Urinary bladder (tissue), 4 donors: ENCODE measurements around the gene FCHSD2. TPM values are rescaled to one million over a fixed set of nuclear protein-coding genes. Genes with fewer than 3 reads are reported as not detected.
A peak's percentile ranks its signal among the peaks of the same experiment; 100 is the strongest.
"Not testable (repeated sequence)": the region's sequence is repeated elsewhere in the genome, so short reads cannot be mapped to it uniquely, and the experiment has no call there.

Source experiments
- DNase-seq: peaks from one replicate; pipeline ENCODE4 v3.0.0-alpha.2; 2015; ENCODE audit errors: extremely low spot score
- H3K27ac ChIP-seq: one replicate; pipeline ENCODE4 v1.5.1; 2013; ENCODE audit warnings: low read depth, mild to moderate bottlenecking, moderate library complexity
- H3K36me3 ChIP-seq: one replicate; pipeline ENCODE4 v1.6.1; 2013; ENCODE audit warnings: mild to moderate bottlenecking, moderate library complexity; ENCODE audit not compliant: insufficient read depth
- H3K4me1 ChIP-seq: one replicate; pipeline ENCODE4 v1.6.1; 2013; ENCODE audit warnings: mild to moderate bottlenecking, moderate library complexity; ENCODE audit not compliant: insufficient read depth
- H3K4me3 ChIP-seq: one replicate; pipeline ENCODE4 v1.5.1; 2013; ENCODE audit warnings: low read depth, low read length
- WGBS: extraction: QIAGEN DNeasy Blood & Tissue Kit; methylation state at CpG from one replicate; pipeline ENCODE4 v1.1.7; 2013; 5-methylcytosine and 5-hydroxymethylcytosine counted together
- polyA plus RNA-seq: library from polyadenylated mRNA; stranded (reverse); fragments of 200-250 nt; gene quantifications from one replicate; pipeline ENCODE4 v1.2.3, GENCODE V29; 2013
- total RNA-seq: library from RNA; depleted of rRNA; stranded (reverse); fragments of >200 nt; gene quantifications from one replicate; pipeline ENCODE4 v1.2.3, GENCODE V29; 2014
- donor health status: healthy with polysubstance abuse.
- donor health status: healthy.

Gene FCHSD2
- total and polyA plus RNA-seq, 2 donors, result 21.4 to 40.5 TPM

DNA sequence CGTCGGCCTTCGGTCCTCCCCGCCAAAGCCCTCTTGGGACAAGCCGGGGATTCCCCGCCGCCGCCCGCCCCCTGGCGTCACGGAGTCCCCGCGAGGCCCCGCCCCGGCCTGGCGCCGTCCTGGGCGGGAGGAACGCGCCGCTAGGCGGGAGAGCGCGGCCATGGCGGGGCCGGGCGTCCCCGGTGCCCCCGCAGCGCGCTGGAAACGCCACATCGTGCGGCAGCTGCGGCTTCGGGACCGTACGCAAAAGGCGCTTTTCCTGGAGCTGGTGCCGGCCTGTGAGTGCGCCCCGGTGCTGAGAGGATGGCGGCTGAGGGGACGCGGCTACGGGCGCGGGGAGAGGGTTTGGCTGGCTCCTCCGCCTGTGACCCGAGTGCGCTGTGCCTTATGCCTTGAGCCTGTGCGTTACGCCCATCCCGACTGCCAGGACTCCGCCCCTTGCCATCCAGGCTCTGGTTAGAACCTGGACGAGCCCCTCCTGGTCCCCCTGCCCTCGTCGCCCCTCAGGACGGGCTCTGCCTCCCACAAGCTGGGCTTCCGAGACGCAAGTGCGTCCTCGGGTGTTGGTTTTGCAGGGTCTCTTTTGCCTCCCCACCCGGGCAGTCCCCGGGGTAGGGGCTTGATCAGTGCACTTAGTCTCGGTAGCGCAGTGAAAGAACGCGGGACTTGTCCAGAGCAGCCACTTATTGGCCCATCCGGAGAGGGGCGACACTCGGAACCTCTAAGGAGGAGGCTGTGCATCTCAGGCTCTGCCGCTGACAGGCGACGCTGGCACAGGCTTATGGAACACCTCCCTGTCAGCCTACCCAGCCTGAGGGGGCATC lies 327.6 kb downstream of the FCHSD2 start, which contains the start of gene ATG16L2:
ATG16L2 (plus strand) TSS at position 126 of the 824 bp plus-strand sequence; CDS start at position 161, 35 bp downstream.
- Histone ChIP-seq H3K27ac (peak within 1 kb of the TSS; percentile 93), H3K4me1 (no peaks in the 10 kb centered on the region), H3K4me3 (peak within 1 kb of the TSS; percentile 52), H3K36me3 (no peaks in the 10 kb centered on the region)
- no peak for DNase-seq
- under 1% methylated on average over 75 of the region's 75 CpGs for WGBS

- no peaks in the 10 kb centered on the region for H3K4me1 ChIP-seq
- under 1% methylated on average over 47 of the region's 47 CpGs for WGBS
- H3K36me3 ChIP-seq, result no peaks in the 10 kb centered on the region
- H3K27ac ChIP-seq, result peak overlapping the region; percentile 93
- no peak for DNase-seq
- H3K4me3 ChIP-seq, result peak overlapping the region; percentile 52
Observed at GRCh38 chr11:72813740-72814285, 328.3 kb downstream of the FCHSD2 start.

GRCh38 chr11:72812967-72813739 lies 329.0 kb downstream of the FCHSD2 start:
- 14% methylated on average over 24 of the region's 24 CpGs for WGBS
- Histone ChIP-seq H3K4me3 (peak overlapping the region; percentile 52), H3K4me1 (no peaks in the 10 kb centered on the region), H3K27ac (no peak overlapping the region), H3K36me3 (no peaks in the 10 kb centered on the region)
- no peak for DNase-seq

- no peak for DNase-seq
- Histone ChIP-seq H3K4me3 (no peak overlapping the region), H3K27ac (no peak overlapping the region), H3K4me1 (no peaks in the 10 kb centered on the region), H3K36me3 (no peaks in the 10 kb centered on the region)
- WGBS, result 37% methylated on average over 4 of the region's 4 CpGs
Observed at GRCh38 chr11:72812604-72812966, 329.5 kb downstream of the FCHSD2 start.

GRCh38 chr11:72811686-72812085 lies 330.4 kb downstream of the FCHSD2 start:
- DNase-seq, H3K27ac ChIP-seq, H3K4me3 ChIP-seq, H3K4me1 ChIP-seq, H3K36me3 ChIP-seq: not testable (repeated sequence)
- WGBS, result 98% methylated on average over 10 of the region's 10 CpGs

DNA sequence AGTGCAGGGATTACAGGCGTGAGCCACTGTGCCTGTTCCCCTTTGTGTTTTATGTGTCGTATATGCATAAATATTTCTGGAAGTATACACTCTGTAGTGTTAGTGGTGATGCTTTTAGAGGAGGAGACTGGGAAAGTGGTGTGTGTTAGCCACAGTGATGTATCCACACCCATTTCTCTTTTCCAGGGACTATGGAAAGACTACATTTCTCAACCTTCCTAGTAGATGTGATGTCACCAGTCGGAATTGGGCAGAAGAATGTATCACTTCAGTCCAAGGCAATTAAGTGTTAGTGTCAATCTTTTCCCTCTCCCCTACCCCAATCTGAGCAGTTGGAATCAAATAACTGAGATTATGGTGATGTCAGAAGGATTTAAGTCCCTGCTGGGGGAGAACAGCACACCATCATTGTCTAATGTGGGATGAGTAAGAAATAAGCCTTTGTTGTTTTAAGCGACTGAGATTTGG lies 333.8 kb downstream of the FCHSD2 start:
- no peak for DNase-seq
- Histone ChIP-seq H3K36me3 (no peaks in the 10 kb centered on the region), H3K4me3 (no peak overlapping the region), H3K4me1 (no peaks in the 10 kb centered on the region), H3K27ac (no peak overlapping the region)
- whole genome bisulfite sequencing, result 82% methylated on average over 4 of the region's 4 CpGs

DNA sequence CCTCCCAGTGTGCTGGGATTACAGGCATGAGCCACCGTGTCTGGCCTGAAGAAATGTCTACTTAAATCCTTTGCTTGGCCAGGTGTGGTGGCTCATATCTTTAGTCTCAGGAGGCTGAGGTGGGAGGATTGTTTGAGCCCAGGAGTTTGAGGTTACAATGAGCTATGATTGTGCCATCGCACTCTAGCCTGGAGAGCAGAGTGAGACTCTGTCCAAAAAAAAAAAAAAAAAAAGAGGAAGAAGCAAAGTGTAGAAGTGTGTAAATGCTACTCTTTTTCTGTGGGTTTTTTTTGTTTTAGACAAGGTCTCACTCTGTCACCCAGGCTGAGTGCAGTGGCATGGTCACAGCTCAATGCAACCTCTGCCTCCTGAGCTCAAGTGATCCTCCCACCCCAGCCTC lies 334.3 kb downstream of the FCHSD2 start:
- Histone ChIP-seq H3K27ac (no peak overlapping the region), H3K36me3 (no peaks in the 10 kb centered on the region), H3K4me1 (no peaks in the 10 kb centered on the region), H3K4me3 (no peak overlapping the region)
- WGBS, result 72% methylated on average over 2 of the region's 2 CpGs
- DNase-seq, result no peak

DNA sequence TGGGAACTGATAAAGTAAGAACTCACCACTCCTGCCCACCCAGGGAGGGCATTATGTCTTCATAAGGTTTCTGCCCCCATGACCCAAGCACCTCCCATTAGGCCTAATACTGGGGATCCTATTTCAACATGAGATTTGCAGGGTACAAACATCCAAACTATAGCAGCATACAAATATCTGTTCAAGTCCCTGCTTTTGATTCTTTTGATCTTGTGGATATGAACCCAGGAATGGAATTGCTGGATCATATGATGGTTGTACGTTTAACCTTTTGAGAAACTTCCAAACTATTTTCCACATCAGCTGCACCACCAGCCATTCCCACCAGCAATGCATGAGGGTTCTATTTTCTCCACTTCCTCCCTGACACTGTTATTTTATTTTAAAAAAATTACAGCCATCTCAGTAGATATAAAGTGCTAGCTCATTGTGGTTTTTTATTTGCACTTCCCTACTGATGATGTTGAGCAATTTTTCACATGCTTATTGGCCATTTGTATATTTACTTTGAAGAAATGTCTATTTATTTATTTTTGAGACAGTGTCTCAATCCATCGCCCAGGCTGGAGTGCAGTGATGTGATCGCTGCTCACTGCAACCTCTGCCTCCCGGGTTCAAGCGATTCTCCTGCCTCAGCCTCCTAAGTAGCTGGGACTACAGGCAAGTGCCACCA lies 335.0 kb downstream of the FCHSD2 start:
- no peaks in the 10 kb centered on the region for H3K4me1 ChIP-seq
- WGBS, result 75% methylated on average over 5 of the region's 5 CpGs
- no peak for DNase-seq
- no peak overlapping the region for H3K4me3 ChIP-seq
- no peak overlapping the region for H3K27ac ChIP-seq
- H3K36me3 ChIP-seq, result no peaks in the 10 kb centered on the region

GRCh38 chr11:72806378-72806777 lies 335.7 kb downstream of the FCHSD2 start:
- not testable (repeated sequence) for H3K4me3 ChIP-seq, H3K4me1 ChIP-seq, H3K36me3 ChIP-seq, DNase-seq, H3K27ac ChIP-seq
- 96% methylated on average over 1 of the region's 1 CpG for WGBS

DNA sequence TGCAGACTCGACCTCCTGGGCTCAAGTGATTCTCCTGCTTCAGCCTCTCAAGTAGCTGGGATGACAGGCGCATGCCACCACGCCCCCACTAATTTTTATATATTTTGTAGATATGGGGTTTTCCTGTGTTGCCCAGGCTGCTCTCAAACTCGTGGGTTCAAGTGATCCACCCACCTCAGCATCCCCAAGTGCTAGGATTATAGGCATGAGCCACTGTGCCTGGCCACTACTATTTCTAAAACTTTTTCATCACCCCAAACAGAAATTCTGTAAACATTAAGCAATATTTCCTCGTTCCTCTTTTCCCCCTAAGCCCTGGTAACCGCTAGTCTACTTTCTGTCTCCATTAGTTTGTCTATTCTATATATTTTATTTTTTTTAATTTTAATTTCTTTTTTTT lies 336.9 kb downstream of the FCHSD2 start:
- DNase-seq, result no peak
- no peaks in the 10 kb centered on the region for H3K36me3 ChIP-seq
- H3K27ac ChIP-seq, result no peak overlapping the region
- WGBS, result 83% methylated on average over 6 of the region's 6 CpGs
- H3K4me1 ChIP-seq, result no peaks in the 10 kb centered on the region
- H3K4me3 ChIP-seq, result no peak overlapping the region

GRCh38 chr11:72802822-72803221 lies 339.3 kb downstream of the FCHSD2 start:
- H3K4me3 ChIP-seq, result no peak overlapping the region
- H3K27ac ChIP-seq, result no peak overlapping the region
- DNase-seq, result no peak
- no peaks in the 10 kb centered on the region for H3K4me1 ChIP-seq
- 96% methylated on average over 6 of the region's 6 CpGs for WGBS
- H3K36me3 ChIP-seq, result no peaks in the 10 kb centered on the region

- Histone ChIP-seq H3K4me1 (no peaks in the 10 kb centered on the region), H3K4me3 (no peak overlapping the region), H3K27ac (no peak overlapping the region), H3K36me3 (no peaks in the 10 kb centered on the region)
- WGBS, result 64% methylated on average over 4 of the region's 4 CpGs
- DNase-seq, result no peak
Observed at GRCh38 chr11:72799441-72799840, 342.7 kb downstream of the FCHSD2 start.

- no peak overlapping the region for H3K27ac ChIP-seq
- no peak overlapping the region for H3K4me3 ChIP-seq
- DNase-seq, result no peak
- WGBS, result 77% methylated on average over 4 of the region's 4 CpGs
- H3K4me1 ChIP-seq, result no peaks in the 10 kb centered on the region
- no peaks in the 10 kb centered on the region for H3K36me3 ChIP-seq
Observed at GRCh38 chr11:72798361-72798760, 343.8 kb downstream of the FCHSD2 start.
